Measurements from ENCODE around the gene TBL1XR1.
A peak's percentile ranks its signal among the peaks of the same experiment; 100 is the strongest.

The TBL1XR1 gene

GRCh38 chr3:177136741-177137140 is 60.5 kb downstream of the TBL1XR1 start:
- Histone ChIP-seq H3K27ac (no peak overlapping the region), H4K20me1 (ENCODE audit: insufficient read depth) (peaks cover 30% of the 10 kb centered on the region)
- TF ChIP-seq CTCF (conservative IDR thresholded peaks at IDR 0.05; ENCODE audit: low read depth, low read length) = no peak

GRCh38 chr3:177135841-177136492 is 61.3 kb downstream of the TBL1XR1 start:
- Histone ChIP-seq H4K20me1 (ENCODE audit: insufficient read depth) (peaks cover 23% of the 10 kb centered on the region), H2AFZ (ENCODE audit: low read depth) (no peak overlapping the region), H3K4me1 (ENCODE audit: low read depth, poor library complexity, severe bottlenecking) (peaks cover 96% of the 10 kb centered on the region), H3K36me3 (ENCODE audit: insufficient read depth) (peaks cover 7% of the 10 kb centered on the region; the same call in 1 of the 2 replicates), H3K4me3 (IDR thresholded peaks at IDR 0.05; ENCODE audit: insufficient read depth, low read depth, low read length) (no peak overlapping the region), H3K79me2 (ENCODE audit: insufficient read depth, low read depth) (peaks cover 98% of the 10 kb centered on the region), H3K27ac (no peak overlapping the region), H3K27me3 (ENCODE audit: insufficient read depth, low read depth) (no peaks in the 10 kb centered on the region), H3K9ac (no peak overlapping the region), H3K4me2 (no peak overlapping the region)
- TF ChIP-seq CTCF (conservative IDR thresholded peaks at IDR 0.05; ENCODE audit: low read depth, low read length) = no peak

More at GRCh38 chr3:177136741-177137140, 60.5 kb downstream of the TBL1XR1 start:
- H3K4me1 ChIP-seq (ENCODE audit: low read depth, poor library complexity, severe bottlenecking) = peaks cover 96% of the 10 kb centered on the region
- H3K27me3 ChIP-seq (ENCODE audit: insufficient read depth, low read depth) = no peaks in the 10 kb centered on the region
- H2AFZ ChIP-seq (ENCODE audit: low read depth) = no peak overlapping the region
- H3K4me3 ChIP-seq (IDR thresholded peaks at IDR 0.05; ENCODE audit: insufficient read depth, low read depth, low read length) = no peak overlapping the region
- peaks cover 7% of the 10 kb centered on the region; the same call in 1 of the 2 replicates for H3K36me3 ChIP-seq (ENCODE audit: insufficient read depth)
- peaks cover 98% of the 10 kb centered on the region for H3K79me2 ChIP-seq (ENCODE audit: insufficient read depth, low read depth)
- H3K4me2 ChIP-seq = no peak overlapping the region
- H3K9ac ChIP-seq = no peak overlapping the region

GRCh38 chr3:177134816-177135210 is 62.5 kb downstream of the TBL1XR1 start:
- H3K27me3 ChIP-seq (ENCODE audit: insufficient read depth, low read depth) = no peaks in the 10 kb centered on the region
- H3K4me1 ChIP-seq (ENCODE audit: low read depth, poor library complexity, severe bottlenecking) = peaks cover 95% of the 10 kb centered on the region
- H3K4me2 ChIP-seq = no peak overlapping the region; the same call in 1 of the 2 replicates
- peak overlapping the region; percentile 76; the same call in 1 of the 2 replicates for H3K27ac ChIP-seq
- TF ChIP-seq CTCF (conservative IDR thresholded peaks at IDR 0.05; ENCODE audit: low read depth, low read length) = no peak
- H4K20me1 ChIP-seq (ENCODE audit: insufficient read depth) = peaks cover 23% of the 10 kb centered on the region
- H3K4me3 ChIP-seq (IDR thresholded peaks at IDR 0.05; ENCODE audit: insufficient read depth, low read depth, low read length) = no peak overlapping the region
- peaks cover 98% of the 10 kb centered on the region for H3K79me2 ChIP-seq (ENCODE audit: insufficient read depth, low read depth)
- H3K9ac ChIP-seq = no peak overlapping the region
- peaks cover 5% of the 10 kb centered on the region; the same call in 1 of the 2 replicates for H3K36me3 ChIP-seq (ENCODE audit: insufficient read depth)
- no peak overlapping the region for H2AFZ ChIP-seq (ENCODE audit: low read depth)

GRCh38 chr3:177133860-177134815 is 63.1 kb downstream of the TBL1XR1 start:
- Histone ChIP-seq H4K20me1 (ENCODE audit: insufficient read depth) (peaks cover 18% of the 10 kb centered on the region), H3K79me2 (ENCODE audit: insufficient read depth, low read depth) (peaks cover 98% of the 10 kb centered on the region), H3K4me1 (ENCODE audit: low read depth, poor library complexity, severe bottlenecking) (peaks cover 94% of the 10 kb centered on the region), H3K9ac (no peak overlapping the region), H3K27ac (peak overlapping the region; percentile 76; the same call in 1 of the 2 replicates), H3K27me3 (ENCODE audit: insufficient read depth, low read depth) (no peaks in the 10 kb centered on the region), H3K36me3 (ENCODE audit: insufficient read depth) (peaks cover 5% of the 10 kb centered on the region; the same call in 1 of the 2 replicates), H2AFZ (ENCODE audit: low read depth) (no peak overlapping the region), H3K4me2 (peak overlapping the region; percentile 76; the same call in 1 of the 2 replicates), H3K4me3 (IDR thresholded peaks at IDR 0.05; ENCODE audit: insufficient read depth, low read depth, low read length) (no peak overlapping the region)
- no peak for TF ChIP-seq CTCF (conservative IDR thresholded peaks at IDR 0.05; ENCODE audit: low read depth, low read length)
